Measurements from ENCODE around the gene LMO2. TPM values are rescaled to one million over a fixed set of nuclear protein-coding genes. Genes with fewer than 3 reads are reported as not detected.

The LMO2 gene
- total RNA-seq, 1 donor from 2014 or later = 65.1 TPM

GRCh38 chr11:33892906-33893594 lies 1.2 kb upstream of the LMO2 start:
- ATAC-seq (no peak), DNase-seq (no peak)
- Histone ChIP-seq H3K4me3 (no peak overlapping the region), H3K27ac (peak overlapping the region; percentile 58), H3K36me3 (no peaks in the 10 kb centered on the region), H3K27me3 (no peaks in the 10 kb centered on the region), H3K4me1 (peaks cover 4% of the 10 kb centered on the region), H3K9me3 (no peaks in the 10 kb centered on the region)
- no peak for TF ChIP-seq CTCF (IDR thresholded peaks at IDR 0.05)
- intact Hi-C loops (cut with DNase I) = no loop called here

GRCh38 chr11:33889821-33890378 lies 2.0 kb downstream of the LMO2 start:
- Histone ChIP-seq H3K36me3 (no peaks in the 10 kb centered on the region), H3K4me3 (no peak overlapping the region), H3K4me1 (peaks cover 4% of the 10 kb centered on the region), H3K27ac (no peak overlapping the region), H3K9me3 (no peaks in the 10 kb centered on the region), H3K27me3 (no peaks in the 10 kb centered on the region)
- ATAC-seq (no peak), DNase-seq (no peak)
- TF ChIP-seq CTCF (IDR thresholded peaks at IDR 0.05) = no peak
- intact Hi-C loops (cut with DNase I) = no loop called here

GRCh38 chr11:33889296-33889695 lies 2.6 kb downstream of the LMO2 start:
- DNase-seq = no peak
- no peak for TF ChIP-seq CTCF (IDR thresholded peaks at IDR 0.05)
- H3K4me1 ChIP-seq = peaks cover 4% of the 10 kb centered on the region
- H3K27me3 ChIP-seq = no peaks in the 10 kb centered on the region
- no peak overlapping the region for H3K4me3 ChIP-seq
- intact Hi-C loops (cut with DNase I) = no loop called here
- H3K9me3 ChIP-seq = no peaks in the 10 kb centered on the region
- H3K36me3 ChIP-seq = no peaks in the 10 kb centered on the region
- H3K27ac ChIP-seq = no peak overlapping the region
- ATAC-seq = no peak

GRCh38 chr11:33887886-33888285 lies 4.0 kb downstream of the LMO2 start:
- intact Hi-C loops (cut with DNase I) = no loop called here

GRCh38 chr11:33885338-33886005 lies 6.4 kb downstream of the LMO2 start:
- Histone ChIP-seq H3K36me3 (no peaks in the 10 kb centered on the region), H3K4me1 (no peaks in the 10 kb centered on the region), H3K4me3 (no peak overlapping the region), H3K27me3 (no peaks in the 10 kb centered on the region), H3K9me3 (no peaks in the 10 kb centered on the region), H3K27ac (no peak overlapping the region)
- intact Hi-C loops (cut with DNase I) = no loop called here
- ATAC-seq = peak; percentile 55
- TF ChIP-seq CTCF (IDR thresholded peaks at IDR 0.05) = no peak
- DNase-seq = no peak

More at GRCh38 chr11:33887886-33888285, 4.0 kb downstream of the LMO2 start:
- Histone ChIP-seq H3K4me3 (no peak overlapping the region), H3K27me3 (no peaks in the 10 kb centered on the region), H3K36me3 (no peaks in the 10 kb centered on the region), H3K4me1 (no peaks in the 10 kb centered on the region), H3K27ac (no peak overlapping the region), H3K9me3 (no peaks in the 10 kb centered on the region)
- no peak for ATAC-seq
- TF ChIP-seq CTCF (IDR thresholded peaks at IDR 0.05) = no peak
- DNase-seq = no peak

Measured in upper lobe of right lung (tissue), 1 donor.